HEK293T (cell line): ENCODE results near the gene TAF3.
A peak's percentile ranks its signal among the peaks of the same experiment; 100 is the strongest.
"Not testable (repeated sequence)": the region's sequence is repeated elsewhere in the genome, so short reads cannot be mapped to it uniquely, and the experiment has no call there.

Experiments used
- CTCF ChIA-PET: fragments of 350-600 bp; formaldehyde crosslinking; extraction: SDS; loops from one replicate; lab custom pipeline; 2021; ENCODE audit warnings: antibody characterized with exemption, inconsistent platforms; lab: Yijun Ruan, JAX
- POLR2A ChIA-PET: fragments of 350-600 bp; formaldehyde crosslinking; extraction: SDS; loops from one replicate; lab custom pipeline; 2020; ENCODE audit warnings: antibody characterized with exemption, inconsistent platforms; lab: Yijun Ruan, JAX
- DNase-seq: peaks from one replicate; pipeline ENCODE4 v3.0.0; 2012; ENCODE audit warnings: mixed read lengths; ENCODE audit errors: extremely low spot score
- ARNT ChIP-seq: fragments of 450-650 bp; IDR thresholded peaks from 2 replicates; pipeline ENCODE4 v1.6.1; 2017; ENCODE audit warnings: mild to moderate bottlenecking
- BHLHE40 ChIP-seq: fragments of 450-650 bp; IDR thresholded peaks from 2 replicates; pipeline ENCODE4 v1.6.1; 2016; ENCODE audit warnings: mild to moderate bottlenecking, moderate library complexity, borderline replicate concordance
- CTBP1 ChIP-seq: fragments of 450-650 bp; IDR thresholded peaks from 2 replicates; pipeline ENCODE4 v1.6.1; 2016; ENCODE audit warnings: borderline replicate concordance
- ELF4 ChIP-seq: fragments of 450-650 bp; IDR thresholded peaks from 2 replicates; pipeline ENCODE4 v1.6.1; 2017; ENCODE audit warnings: antibody characterized with exemption
- FOXA1 ChIP-seq: fragments of 450-650 bp; IDR thresholded peaks from 2 replicates; pipeline ENCODE4 v1.6.1; 2016; ENCODE audit warnings: mild to moderate bottlenecking
- FOXK2 ChIP-seq: fragments of 450-650 bp; IDR thresholded peaks from 2 replicates; pipeline ENCODE4 v1.6.1; 2016; ENCODE audit warnings: mild to moderate bottlenecking
- FOXM1 ChIP-seq: fragments of 450-650 bp; IDR thresholded peaks from 2 replicates; pipeline ENCODE4 v1.6.1; 2017; ENCODE audit warnings: mild to moderate bottlenecking, borderline replicate concordance
- HDGF ChIP-seq: fragments of 450-650 bp; IDR thresholded peaks from 2 replicates; pipeline ENCODE4 v1.6.1; 2017; ENCODE audit warnings: antibody characterized with exemption, borderline replicate concordance
- L3MBTL2 ChIP-seq: fragments of 450-650 bp; conservative IDR thresholded peaks from 2 replicates; pipeline ENCODE4 v1.6.1; 2016; ENCODE audit warnings: mild to moderate bottlenecking
- LEF1 ChIP-seq: fragments of 450-650 bp; IDR thresholded peaks from 2 replicates; pipeline ENCODE4 v1.6.1; 2017; ENCODE audit warnings: mild to moderate bottlenecking, borderline replicate concordance
- NFRKB ChIP-seq: fragments of 450-650 bp; IDR thresholded peaks from 2 replicates; pipeline ENCODE4 v1.6.1; 2016; ENCODE audit warnings: mild to moderate bottlenecking, moderate library complexity
- PKNOX1 ChIP-seq: fragments of 450-650 bp; IDR thresholded peaks from 2 replicates; pipeline ENCODE4 v1.6.1; 2016
- SP1 ChIP-seq: fragments of 450-650 bp; IDR thresholded peaks from 2 replicates; pipeline ENCODE4 v1.6.1; 2017
- SUZ12 ChIP-seq: fragments of 450-650 bp; IDR thresholded peaks from 2 replicates; pipeline ENCODE4 v1.6.1; 2016; ENCODE audit warnings: mild to moderate bottlenecking
- TARDBP ChIP-seq: fragments of 450-650 bp; IDR thresholded peaks from 2 replicates; pipeline ENCODE4 v1.6.1; 2016
- ZNF384 ChIP-seq: fragments of 450-650 bp; IDR thresholded peaks from 2 replicates; pipeline ENCODE4 v1.6.1; 2016

Gene TAF3

GRCh38 chr10:7818295-7819120 lies at the start of gene TAF3:
Gene TAF3 (plus strand): TSS chr10:7818505. CDS start chr10:7818710, 205 bp downstream.
- ChIA-PET POLR2A (interaction anchor here (0.7 to 6.0 kb wide), 14 partner anchors 9 to 303 kb away, joined by 3 to 36 read pairs (median 4); partner anchors contain the start of genes ATP5F1C and KIN), CTCF (no interaction called here)
- TF ChIP-seq FOXK2 (no peak), LEF1 (no peak), PKNOX1 (no peak), TARDBP (no peak; the same call in 1 of the 2 replicates), CTBP1 (peak; percentile 87), NFRKB (no peak), FOXA1 (no peak), ELF4 (peak; percentile 51)
- peak; percentile 95 for DNase-seq

- CTCF ChIA-PET: no interaction called here
- DNase-seq: no peak
- no peak for TF ChIP-seq TARDBP
- no peak for TF ChIP-seq LEF1
- TF ChIP-seq ELF4: no peak
- TF ChIP-seq SUZ12: no peak
- TF ChIP-seq PKNOX1: no peak
- TF ChIP-seq CTBP1: no peak
- TF ChIP-seq ARNT: no peak
- TF ChIP-seq FOXK2: no peak
- TF ChIP-seq SP1: no peak
- no peak for TF ChIP-seq L3MBTL2
- no peak for TF ChIP-seq ZNF384
- no peak for TF ChIP-seq BHLHE40
- no peak for TF ChIP-seq FOXA1
- TF ChIP-seq NFRKB: no peak
- no peak for TF ChIP-seq HDGF
- TF ChIP-seq FOXM1: no peak
- POLR2A ChIA-PET: interaction anchor here (2.0 kb wide), 1 partner anchor 14 kb away, joined by 8 read pairs; the partner anchor contains the start of genes ATP5F1C and KIN
Measured at GRCh38 chr10:7773845-7774801, 44.2 kb upstream of the TAF3 start.

GRCh38 chr10:7776777-7777176 lies 41.5 kb upstream of the TAF3 start:
- TF ChIP-seq HDGF (no peak), LEF1 (no peak), CTBP1 (no peak), PKNOX1 (no peak), ZNF384 (no peak), ARNT (no peak), ELF4 (no peak), BHLHE40 (no peak), FOXK2 (no peak), NFRKB (no peak), L3MBTL2 (no peak), TARDBP (no peak), SUZ12 (no peak), FOXM1 (no peak), FOXA1 (no peak), SP1 (no peak)
- CTCF ChIA-PET: interaction anchor here (0.6 to 0.7 kb wide), 2 partner anchors 9 to 253 kb away, joined by 3 to 6 read pairs; no protein-coding TSS in a partner anchor
- no peak for DNase-seq
- POLR2A ChIA-PET: interaction anchor here (1.1 kb wide), 1 partner anchor 12 kb away, joined by 4 read pairs; the partner anchor contains the start of gene ATP5F1C

GRCh38 chr10:7782194-7782593 lies 36.1 kb upstream of the TAF3 start:
- DNase-seq, POLR2A ChIA-PET, CTCF ChIA-PET: not testable (repeated sequence)

- ChIA-PET CTCF (interaction anchor here (0.6 kb wide), 1 partner anchor 9 kb away, joined by 3 read pairs; no protein-coding TSS in a partner anchor), POLR2A (no interaction called here)
- no peak for TF ChIP-seq L3MBTL2
- TF ChIP-seq LEF1: no peak
- no peak for TF ChIP-seq CTBP1
- TF ChIP-seq ZNF384: no peak
- no peak for TF ChIP-seq HDGF
- no peak for TF ChIP-seq ELF4
- TF ChIP-seq PKNOX1: no peak
- no peak for TF ChIP-seq SP1
- no peak for TF ChIP-seq TARDBP
- no peak for TF ChIP-seq ARNT
- no peak for TF ChIP-seq BHLHE40
- TF ChIP-seq FOXM1: no peak
- TF ChIP-seq NFRKB: no peak
- no peak for TF ChIP-seq FOXA1
- no peak for TF ChIP-seq FOXK2
- no peak for TF ChIP-seq SUZ12
- no peak for DNase-seq
Measured at GRCh38 chr10:7786430-7786829, 31.9 kb upstream of the TAF3 start.
